GM12891 (cell line): ENCODE data around the gene SRGN.

Experiments used
- DNase-seq: peaks from one replicate; pipeline ENCODE4 v3.0.0; 2011; ENCODE audit warnings: low spot score; ENCODE audit not compliant: insufficient read length
- FAIRE-seq: peaks from 2 replicates; lab custom pipeline; 2011; peaks lifted over from hg19 to GRCh38; lab: Jason Lieb, UNC
- PAX5 ChIP-seq: IDR thresholded peaks from 2 replicates; pipeline ENCODE4 v1.6.1; 2011; ENCODE audit warnings: low read length, moderate library complexity, mild to moderate bottlenecking; ENCODE audit not compliant: insufficient read depth, severe bottlenecking
- POLR2A ChIP-seq: IDR thresholded peaks from 2 replicates; pipeline ENCODE4 v1.6.1; 2011; ENCODE audit warnings: low read depth, low read length, control low read depth
- POLR2AphosphoS5 ChIP-seq: IDR thresholded peaks from 2 replicates; pipeline ENCODE4 v1.6.1; 2011; ENCODE audit warnings: low read depth, low read length, control low read depth
- POU2F2 ChIP-seq: IDR thresholded peaks from 2 replicates; pipeline ENCODE4 v1.6.1; 2011; ENCODE audit warnings: low read depth, mild to moderate bottlenecking, control low read depth, low read length, moderate library complexity
- SPI1 ChIP-seq: IDR thresholded peaks from 2 replicates; pipeline ENCODE4 v1.6.1; 2011; ENCODE audit warnings: low read depth, low read length, control low read depth
- TAF1 ChIP-seq: IDR thresholded peaks from 2 replicates; pipeline ENCODE4 v1.6.1; 2011; ENCODE audit warnings: low read depth, low read length, control low read depth

SRGN gene

GRCh38 chr10:69086001-69086509 is 1.8 kb upstream of the SRGN start:
- TF ChIP-seq POU2F2, result no peak
- TF ChIP-seq SPI1, result no peak
- TF ChIP-seq POLR2AphosphoS5, result no peak
- TF ChIP-seq POLR2A, result no peak
- TF ChIP-seq PAX5, result no peak
- TF ChIP-seq TAF1, result no peak
- no peak for FAIRE-seq
- no peak for DNase-seq

DNA sequence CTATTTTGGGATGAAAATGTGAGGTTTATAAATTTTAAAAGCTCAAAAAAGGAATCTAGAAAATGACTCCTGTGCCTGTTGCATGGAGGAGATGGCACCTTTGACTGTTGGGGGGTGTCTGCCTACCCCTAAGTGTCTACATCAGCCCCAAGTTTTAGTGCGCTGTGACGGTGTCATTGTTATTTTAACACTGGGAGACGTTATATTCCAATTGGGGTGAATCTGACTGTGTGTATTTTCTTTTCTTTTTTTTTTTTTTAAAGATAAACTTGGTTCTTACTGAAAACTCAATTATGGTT is 517 bp downstream of the SRGN start:
- TF ChIP-seq TAF1 (no peak), SPI1 (no peak), POLR2AphosphoS5 (no peak), PAX5 (no peak)
- no peak for DNase-seq
- no peak for FAIRE-seq

DNA sequence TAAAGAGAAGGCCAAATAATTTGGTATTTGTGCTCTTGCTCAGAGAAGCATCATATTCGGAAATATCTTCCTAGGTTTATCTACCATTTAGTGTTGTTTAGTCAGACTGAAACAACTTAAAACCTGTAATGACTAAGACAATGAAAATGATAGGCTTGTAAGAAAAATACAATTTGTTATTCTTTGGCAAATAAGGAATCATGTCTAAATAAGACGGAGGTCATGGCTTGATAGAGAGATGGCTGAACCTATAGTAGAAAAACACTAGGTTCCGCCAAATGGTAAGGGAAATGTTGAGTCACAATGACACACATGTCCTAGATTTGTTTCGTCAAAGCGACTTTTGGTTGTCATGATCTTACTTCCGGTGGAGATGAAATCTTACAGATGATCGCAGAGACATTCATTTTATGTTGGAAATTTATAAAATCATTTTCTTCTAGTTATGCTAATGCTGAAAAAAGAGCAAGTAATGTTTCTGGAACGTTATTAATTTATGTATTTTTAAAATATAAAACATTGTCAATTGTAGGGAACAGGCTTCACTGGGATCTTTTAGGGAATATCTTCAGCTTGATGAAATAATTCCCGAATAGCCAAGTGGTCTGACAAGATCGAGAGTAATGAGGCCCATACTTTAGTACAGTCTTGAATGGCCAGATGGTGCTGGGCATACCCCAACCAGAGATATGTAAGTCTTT is 1.0 kb downstream of the SRGN start:
- FAIRE-seq, result peak; percentile 64
- TF ChIP-seq POLR2A, result no peak
- no peak for TF ChIP-seq POU2F2
- no peak for TF ChIP-seq SPI1
- no peak for TF ChIP-seq PAX5
- TF ChIP-seq TAF1, result no peak
- DNase-seq, result no peak

DNA sequence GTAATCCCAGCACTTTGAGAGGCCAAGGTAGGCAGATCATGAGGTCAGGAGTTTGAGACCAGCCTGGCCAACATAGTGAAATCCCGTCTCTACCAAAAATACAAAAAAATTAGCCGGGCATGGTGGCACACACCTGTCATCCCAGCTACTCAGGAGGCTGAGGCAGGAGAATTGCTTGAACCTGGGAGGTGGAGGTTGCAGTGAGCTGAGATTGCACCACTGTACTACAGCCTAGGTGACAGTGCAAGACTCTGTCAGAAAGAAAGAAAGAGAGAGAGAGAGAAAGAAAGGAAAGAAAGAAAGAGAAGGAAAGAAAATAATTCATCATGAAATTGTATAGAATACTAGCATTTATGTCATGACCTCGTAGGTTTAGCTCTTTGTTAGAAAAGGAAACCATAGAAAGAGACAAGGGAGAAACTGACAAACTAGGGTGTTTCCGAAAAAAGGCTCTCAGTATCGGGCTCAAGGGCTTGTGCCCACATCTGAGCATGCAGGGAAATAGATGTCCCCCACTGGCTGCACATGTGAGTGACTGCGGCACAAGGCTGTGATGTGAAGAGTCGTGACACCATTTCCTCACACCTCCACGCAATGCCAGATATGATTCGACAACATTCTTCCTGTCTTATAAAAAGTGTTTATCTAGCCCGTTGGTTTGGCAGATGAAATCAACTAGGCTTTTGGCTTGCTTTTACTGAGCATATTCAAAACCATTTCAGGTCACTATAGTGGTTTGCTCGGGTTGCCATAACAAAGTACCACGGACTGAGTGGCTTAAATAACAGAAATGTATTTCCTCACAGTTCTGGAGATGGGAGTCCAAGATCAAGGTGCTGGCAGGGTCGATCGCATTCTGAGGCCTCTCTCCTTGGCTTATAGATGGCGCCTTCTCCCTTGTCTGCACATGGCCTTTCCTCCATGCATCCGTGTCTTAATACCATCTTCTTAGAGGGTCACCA is 2.0 kb downstream of the SRGN start:
- peak; percentile 86 for FAIRE-seq
- no peak for DNase-seq
- TF ChIP-seq SPI1 (no peak), PAX5 (no peak), POLR2A (peak; percentile 56; the same call in 1 of the 2 replicates), TAF1 (peak; percentile 60; the same call in 1 of the 2 replicates), POLR2AphosphoS5 (peak; percentile 76), POU2F2 (peak; percentile 52; the same call in 1 of the 2 replicates)

- FAIRE-seq (no peak), DNase-seq (no peak)
- TF ChIP-seq POU2F2, result no peak
Measured at GRCh38 chr10:69090685-69091084, 2.8 kb downstream of the SRGN start.

GRCh38 chr10:69091143-69091651 is 3.3 kb downstream of the SRGN start:
- peak; percentile 41 for FAIRE-seq
- no peak for DNase-seq
- TF ChIP-seq POLR2A (no peak), POLR2AphosphoS5 (no peak)

DNA sequence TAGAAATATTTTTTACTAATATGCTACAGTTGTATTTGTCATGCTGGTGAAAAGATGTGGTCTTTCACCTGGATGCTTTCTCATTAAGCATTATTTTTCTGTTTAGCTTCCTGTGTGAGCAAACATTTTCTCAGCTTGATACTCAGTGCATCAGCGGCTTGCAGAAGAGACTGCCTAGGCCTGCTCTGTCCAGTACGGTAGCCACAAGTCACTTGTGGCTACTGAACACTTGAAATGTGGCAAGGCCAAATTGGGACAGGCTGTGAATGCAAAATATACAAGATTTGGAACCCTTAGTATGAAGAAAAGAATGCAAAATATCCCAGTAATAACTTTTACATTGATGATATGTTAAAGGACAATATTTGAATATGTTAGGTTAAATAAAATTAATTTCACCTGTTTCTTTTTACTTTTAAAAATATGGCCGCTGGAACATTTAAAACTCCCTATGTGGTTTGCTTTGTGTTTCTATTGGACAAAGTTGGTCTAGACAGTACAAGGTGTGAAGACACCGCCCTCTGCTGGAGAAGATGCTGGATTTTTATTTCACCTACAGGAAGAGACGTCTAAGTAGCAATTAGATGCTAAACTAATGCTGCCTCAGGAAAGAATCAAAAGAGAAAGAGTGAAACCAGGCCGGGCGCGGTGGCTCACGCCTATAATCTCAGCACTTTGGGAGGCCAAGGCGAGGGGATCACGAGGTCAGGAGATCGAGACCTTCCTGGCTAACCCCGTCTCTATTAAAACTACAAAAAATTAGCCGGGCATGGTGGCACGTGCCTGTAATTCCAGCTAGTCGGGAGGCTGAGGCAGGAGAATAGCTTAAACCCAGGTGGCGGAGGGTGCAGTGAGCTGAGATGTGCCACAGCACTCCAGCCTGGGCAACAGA is 5.3 kb downstream of the SRGN start:
- TF ChIP-seq TAF1 (no peak), POLR2AphosphoS5 (no peak), POU2F2 (no peak), PAX5 (no peak), SPI1 (no peak), POLR2A (no peak; the same call in 1 of the 2 replicates)
- peak; percentile 45 for FAIRE-seq

GRCh38 chr10:69093933-69094332 is 6.0 kb downstream of the SRGN start:
- TF ChIP-seq TAF1, result no peak
- no peak for TF ChIP-seq POU2F2
- TF ChIP-seq POLR2AphosphoS5, result no peak
- no peak for TF ChIP-seq PAX5
- TF ChIP-seq POLR2A, result no peak
- TF ChIP-seq SPI1, result no peak
- FAIRE-seq, result no peak
- DNase-seq, result no peak

More for the DNA sequence above, 5.3 kb downstream of the SRGN start:
- no peak for DNase-seq

DNA sequence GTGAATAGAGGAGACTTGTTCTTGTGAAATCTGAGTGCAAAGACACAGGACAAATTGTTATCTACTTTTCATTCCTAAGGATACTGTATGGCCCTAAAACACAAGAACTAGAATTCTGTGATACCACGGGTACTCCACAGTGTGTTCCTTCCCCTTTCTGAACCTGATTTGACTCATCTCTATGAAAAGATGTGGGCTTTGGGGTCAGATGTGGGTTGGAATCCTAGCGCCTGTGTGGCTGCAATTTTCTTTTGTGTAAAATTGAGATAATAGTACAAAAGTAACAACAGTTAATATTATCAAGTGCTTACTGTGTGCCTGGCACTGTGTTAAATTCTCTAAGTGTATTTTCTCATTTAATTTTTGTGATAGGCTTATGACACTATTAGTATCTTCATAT is 8.1 kb downstream of the SRGN start:
- DNase-seq (no peak), FAIRE-seq (peak; percentile 71)
- no peak for TF ChIP-seq PAX5
- TF ChIP-seq POLR2A, result peak; percentile 55; the same call in 1 of the 2 replicates
- peak; percentile 61 for TF ChIP-seq SPI1

GRCh38 chr10:69097729-69098128 is 9.8 kb downstream of the SRGN start:
- no peak for TF ChIP-seq POLR2AphosphoS5
- no peak for TF ChIP-seq POLR2A
- TF ChIP-seq POU2F2, result no peak
- no peak for TF ChIP-seq SPI1
- no peak for TF ChIP-seq TAF1
- no peak for TF ChIP-seq PAX5
- no peak for FAIRE-seq
- no peak for DNase-seq
